NCI-H2107 (cell line): ENCODE results near the gene GDPD3.
"Not testable (repeated sequence)": the region's sequence is repeated elsewhere in the genome, so short reads cannot be mapped to it uniquely, and the experiment has no call there.

Source experiments
- DNase-seq: peaks from one replicate; lab custom pipeline; 2025; lab: John Stamatoyannopoulos, UW

Gene GDPD3

GRCh38 chr16:30122604-30123160 is 9.3 kb upstream of the GDPD3 start:
- DNase-seq = no peak

GRCh38 chr16:30121741-30122571 is 8.6 kb upstream of the GDPD3 start:
- no peak for DNase-seq

- no peak for DNase-seq
Observed at GRCh38 chr16:30120340-30121105, 7.2 kb upstream of the GDPD3 start.

- no peak for DNase-seq
Observed at GRCh38 chr16:30119428-30119827, 6.1 kb upstream of the GDPD3 start.

- no peak for DNase-seq
Observed at GRCh38 chr16:30117768-30118167, 4.4 kb upstream of the GDPD3 start.

- DNase-seq = no peak
Observed at GRCh38 chr16:30116291-30117207, 3.2 kb upstream of the GDPD3 start.

GRCh38 chr16:30115238-30115637 is 1.9 kb upstream of the GDPD3 start:
- DNase-seq = no peak

GRCh38 chr16:30114833-30115232 is 1.5 kb upstream of the GDPD3 start:
- not testable (repeated sequence) for DNase-seq

GRCh38 chr16:30114411-30114810 is 1.1 kb upstream of the GDPD3 start:
- no peak for DNase-seq

GRCh38 chr16:30113711-30114333 is 485 bp upstream of the GDPD3 start:
- no peak for DNase-seq

- DNase-seq = no peak
Observed at GRCh38 chr16:30112197-30113030, 923 bp downstream of the GDPD3 start.

GRCh38 chr16:30110661-30111060 is 2.7 kb downstream of the GDPD3 start:
- no peak for DNase-seq

- DNase-seq = no peak
Observed at GRCh38 chr16:30108059-30108850, 5.1 kb downstream of the GDPD3 start.

GRCh38 chr16:30104492-30104891 is 8.8 kb downstream of the GDPD3 start:
- DNase-seq = no peak

GRCh38 chr16:30104090-30104489 is 9.2 kb downstream of the GDPD3 start:
- DNase-seq = no peak

GRCh38 chr16:30096862-30097563 is 16.3 kb downstream of the GDPD3 start:
- DNase-seq = no peak

GRCh38 chr16:30096105-30096861 is 17.1 kb downstream of the GDPD3 start, which contains the start of gene YPEL3:
Gene YPEL3, minus strand, starts transcription at chr16:30096213. Its CDS starts 731 bp downstream, at chr16:30095482.
- DNase-seq = peak; percentile 51
